Rectal smooth muscle tissue (tissue), 1 donor: Measurements from ENCODE around the gene NLGN1.
A peak's percentile ranks its signal among the peaks of the same experiment; 100 is the strongest.
"Not testable (repeated sequence)": the region's sequence is repeated elsewhere in the genome, so short reads cannot be mapped to it uniquely, and the experiment has no call there.

ENCODE experiments used
- H3K27ac ChIP-seq: one replicate; pipeline ENCODE4 v1.7.0; 2013; ENCODE audit warnings: low read depth, low read length, inconsistent platforms
- H3K27me3 ChIP-seq: one replicate; pipeline ENCODE4 v1.7.0; 2013; ENCODE audit warnings: low read length; ENCODE audit not compliant: control insufficient read depth, insufficient read depth
- H3K36me3 ChIP-seq: one replicate; pipeline ENCODE4 v1.7.0; 2013; ENCODE audit warnings: low read length; ENCODE audit not compliant: control insufficient read depth, insufficient read depth
- H3K4me1 ChIP-seq: one replicate; pipeline ENCODE4 v1.7.0; 2013; ENCODE audit warnings: low read length; ENCODE audit not compliant: control insufficient read depth, insufficient read depth
- H3K4me3 ChIP-seq: one replicate; pipeline ENCODE4 v1.7.0; 2013; ENCODE audit warnings: low read length
- H3K9ac ChIP-seq: one replicate; pipeline ENCODE4 v1.7.0; 2013; ENCODE audit warnings: low read length

Gene NLGN1

DNA sequence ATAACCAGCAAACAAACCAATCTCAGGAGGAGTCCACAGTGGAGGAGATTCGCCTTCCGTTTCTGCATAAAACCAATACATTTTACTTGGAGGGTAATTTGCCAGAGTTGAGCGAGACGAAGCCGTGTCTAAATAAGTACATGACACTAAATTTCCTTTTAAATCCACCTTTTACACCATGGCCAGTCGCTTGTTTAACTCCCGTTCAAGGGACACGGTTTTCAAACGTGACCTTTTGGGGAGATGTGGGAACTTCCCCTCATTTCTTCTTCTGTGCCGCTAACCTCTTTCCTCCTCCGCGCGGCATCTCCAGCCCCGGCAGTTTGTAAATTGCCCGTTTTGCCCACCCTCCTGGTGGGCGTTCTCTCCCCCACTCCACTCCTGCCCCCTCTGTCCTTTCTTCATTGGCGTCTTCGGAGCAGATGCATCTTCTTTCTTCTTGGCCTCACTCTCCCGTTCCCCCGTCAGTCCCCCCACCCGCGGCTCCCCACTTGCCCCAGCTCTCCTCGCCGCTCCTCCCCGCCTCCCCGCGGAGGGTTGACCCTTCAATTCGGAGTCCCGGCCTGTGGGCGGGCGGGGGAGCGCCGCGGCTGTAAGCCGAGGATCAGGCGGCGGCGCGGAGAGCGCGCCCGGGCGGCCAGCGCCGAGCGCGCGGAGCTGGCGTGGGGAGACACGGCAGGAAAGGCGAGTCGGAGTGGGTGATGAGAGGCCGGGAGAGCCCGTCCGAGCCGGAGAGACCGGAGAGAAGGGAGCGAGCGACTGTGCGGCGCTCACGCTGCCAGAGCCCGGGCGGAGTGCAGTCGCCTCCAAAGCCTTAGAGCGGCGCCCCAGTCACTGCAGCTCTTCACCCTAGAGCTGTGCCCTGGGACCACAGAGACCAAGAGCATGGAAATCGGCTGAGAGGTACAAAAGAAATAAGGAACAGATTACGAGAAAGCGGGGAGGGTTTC is at the start of gene NLGN1:
Gene NLGN1, plus strand, starts transcription at position 584 of the 950 bp plus-strand sequence.
- H3K4me1 ChIP-seq, result peaks cover 3% of the 10 kb centered on the region
- peak within 1 kb of the TSS; percentile 78 for H3K27ac ChIP-seq
- H3K9ac ChIP-seq, result peak within 1 kb of the TSS; percentile 29
- H3K4me3 ChIP-seq, result peak within 1 kb of the TSS; percentile 83
- no peaks in the 10 kb centered on the region for H3K27me3 ChIP-seq
- no peaks in the 10 kb centered on the region for H3K36me3 ChIP-seq

DNA sequence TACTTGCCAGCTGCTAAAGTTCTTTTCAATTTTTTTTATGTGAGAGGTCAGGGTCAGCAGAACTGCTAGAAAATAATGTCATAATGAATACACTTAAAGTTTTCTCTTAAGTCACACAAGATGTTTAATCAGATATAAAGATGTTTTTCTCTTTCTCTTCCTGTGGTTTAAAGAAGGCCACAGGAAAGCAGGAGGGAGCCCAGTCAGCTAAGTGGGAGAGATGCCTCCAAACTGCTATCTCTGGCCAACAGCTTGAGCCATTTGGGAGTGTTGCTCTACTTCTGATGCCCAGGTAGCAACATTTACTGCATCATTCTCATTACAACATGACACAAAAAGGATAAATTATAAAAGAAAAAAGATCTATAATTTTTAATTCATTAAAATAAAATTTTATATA is 45.7 kb upstream of the NLGN1 start:
- Histone ChIP-seq H3K9ac (no peak overlapping the region), H3K4me3 (no peak overlapping the region), H3K4me1 (no peaks in the 10 kb centered on the region), H3K36me3 (no peaks in the 10 kb centered on the region), H3K27me3 (no peaks in the 10 kb centered on the region), H3K27ac (no peak overlapping the region)

DNA sequence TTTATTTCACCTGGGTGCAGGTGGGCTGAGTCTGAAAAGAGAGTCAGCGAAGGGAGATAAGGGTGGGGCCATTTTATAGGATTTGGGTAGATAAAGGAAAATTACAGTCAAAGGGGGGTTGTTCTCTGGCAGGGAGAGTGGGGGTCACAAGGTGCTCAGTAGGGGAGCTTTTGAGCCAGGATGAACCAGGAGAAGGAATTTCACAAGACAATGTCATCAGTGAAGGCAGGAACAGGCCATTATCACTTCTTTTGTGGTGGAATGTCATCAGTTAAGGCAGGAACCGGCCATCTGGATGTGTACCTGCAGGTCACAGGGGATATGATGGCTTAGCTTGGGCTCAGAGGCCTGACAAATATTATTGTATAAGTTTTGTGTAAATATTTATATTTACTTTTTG is 44.4 kb upstream of the NLGN1 start:
- not testable (repeated sequence) for H3K9ac ChIP-seq, H3K27me3 ChIP-seq, H3K4me1 ChIP-seq, H3K27ac ChIP-seq, H3K4me3 ChIP-seq, H3K36me3 ChIP-seq

DNA sequence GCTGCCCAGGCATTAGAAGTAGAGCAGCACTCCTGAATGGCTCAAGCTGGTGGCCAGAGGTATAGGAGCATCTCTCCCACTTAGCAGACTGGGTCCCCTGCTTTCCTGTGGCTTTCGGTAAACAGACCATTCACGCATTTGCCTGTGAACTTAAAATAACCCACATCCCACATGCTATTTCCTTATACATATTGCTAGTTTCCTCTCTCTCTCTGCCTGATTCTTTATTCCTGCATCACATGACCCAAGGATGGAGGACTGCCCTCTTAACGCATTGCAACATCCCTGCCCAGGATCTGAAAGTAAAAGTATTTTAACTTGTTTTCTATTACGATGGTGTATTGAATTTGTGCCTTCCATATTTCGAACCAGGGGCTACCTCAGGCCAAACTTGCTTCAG is 43.4 kb upstream of the NLGN1 start:
- H3K36me3 ChIP-seq, result no peaks in the 10 kb centered on the region
- no peaks in the 10 kb centered on the region for H3K27me3 ChIP-seq
- no peak overlapping the region for H3K27ac ChIP-seq
- no peaks in the 10 kb centered on the region for H3K4me1 ChIP-seq
- no peak overlapping the region for H3K4me3 ChIP-seq
- H3K9ac ChIP-seq, result no peak overlapping the region

DNA sequence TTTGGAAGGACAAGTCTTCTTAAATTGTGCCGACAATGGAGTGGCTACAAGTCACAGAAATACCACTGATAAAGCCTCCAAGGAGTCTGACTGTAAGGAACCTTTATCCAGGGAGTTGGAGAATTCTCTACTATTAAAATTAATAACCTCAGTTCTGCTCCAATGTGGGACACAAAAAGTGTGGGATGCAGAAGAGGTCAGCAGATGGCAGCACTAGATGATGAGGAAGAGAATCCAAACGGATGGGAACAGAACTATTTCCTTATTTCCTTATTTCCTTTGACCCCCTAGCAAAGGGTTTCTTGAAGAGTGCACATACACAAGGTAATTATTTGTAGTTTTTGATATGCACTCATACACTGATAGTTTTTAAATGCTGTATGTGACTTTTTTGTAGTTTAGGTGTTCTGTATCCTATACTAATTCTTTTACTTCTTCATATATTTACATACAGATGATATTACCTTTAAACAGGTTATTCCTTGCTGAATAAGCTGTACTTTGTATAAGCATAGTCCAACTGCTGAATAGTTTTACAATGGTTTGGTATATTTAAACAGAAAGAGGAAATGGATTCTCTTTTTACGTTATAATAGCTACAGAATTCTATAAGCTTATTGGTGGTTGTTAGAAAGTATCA is 25.6 kb upstream of the NLGN1 start:
- Histone ChIP-seq H3K9ac (no peak overlapping the region), H3K27me3 (no peaks in the 10 kb centered on the region), H3K4me3 (no peak overlapping the region), H3K4me1 (no peaks in the 10 kb centered on the region), H3K27ac (no peak overlapping the region), H3K36me3 (no peaks in the 10 kb centered on the region)

DNA sequence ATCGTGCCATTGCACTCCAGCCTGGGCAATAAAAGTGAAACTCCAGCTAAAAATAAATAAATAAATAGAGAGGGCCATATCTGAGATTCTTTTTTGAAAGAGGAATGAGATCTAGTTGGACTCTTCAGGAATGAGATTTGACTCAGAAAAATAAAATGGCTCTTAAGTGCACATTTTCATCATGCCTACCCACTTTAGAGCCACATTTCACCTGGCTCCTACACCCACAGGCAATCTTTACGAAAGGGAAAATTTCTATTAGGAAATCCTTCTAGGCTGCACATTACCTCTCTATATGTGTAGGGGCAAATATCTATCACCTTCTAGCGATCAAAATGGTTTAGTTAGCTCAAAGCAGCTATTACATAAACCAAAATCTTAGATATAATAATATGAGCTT is 16.9 kb upstream of the NLGN1 start:
- Histone ChIP-seq H3K4me1 (no peaks in the 10 kb centered on the region), H3K9ac (no peak overlapping the region), H3K4me3 (no peak overlapping the region), H3K27me3 (no peaks in the 10 kb centered on the region), H3K27ac (no peak overlapping the region), H3K36me3 (no peaks in the 10 kb centered on the region)

DNA sequence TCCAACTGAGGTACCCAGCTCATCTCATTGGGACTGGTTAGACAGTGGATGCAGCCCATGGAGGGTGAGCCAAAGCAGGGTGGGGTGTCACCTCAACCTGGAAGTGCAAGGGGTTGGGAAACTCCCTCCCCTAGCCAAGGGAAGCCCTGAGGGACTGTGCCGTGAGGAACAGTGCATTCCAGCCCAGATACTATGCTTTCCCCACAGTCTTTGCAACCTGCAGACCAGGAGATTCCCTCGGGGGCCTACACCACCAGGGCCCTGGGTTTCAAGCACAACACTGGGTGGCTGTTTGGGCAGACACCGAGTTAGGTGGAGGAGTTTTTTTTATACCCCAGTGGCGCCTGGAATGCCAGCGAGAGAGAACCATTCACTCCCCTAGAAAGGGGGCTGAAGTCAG is 15.6 kb upstream of the NLGN1 start:
- not testable (repeated sequence) for H3K9ac ChIP-seq, H3K27ac ChIP-seq, H3K27me3 ChIP-seq, H3K4me1 ChIP-seq, H3K36me3 ChIP-seq, H3K4me3 ChIP-seq

DNA sequence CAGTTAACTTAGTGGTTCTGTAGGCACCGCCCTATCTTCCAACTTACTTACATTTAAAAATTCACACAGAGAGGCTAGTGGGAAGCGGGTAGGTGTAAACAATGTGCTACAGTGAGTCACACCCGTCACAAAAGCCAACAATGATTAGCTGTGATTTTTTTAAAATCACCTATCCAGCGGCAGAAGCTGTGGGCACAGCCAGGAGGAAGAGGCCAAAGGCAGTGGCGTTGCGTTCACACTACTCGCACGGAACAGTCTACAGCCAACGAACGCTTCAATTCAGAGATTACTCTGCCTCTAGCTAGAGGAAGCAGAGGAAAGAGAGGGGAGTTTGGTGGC is 2.5 kb upstream of the NLGN1 start:
- H3K27ac ChIP-seq, result peak overlapping the region; percentile 95
- peak overlapping the region; percentile 61 for H3K9ac ChIP-seq
- peaks cover 3% of the 10 kb centered on the region for H3K4me1 ChIP-seq
- peak overlapping the region; percentile 83 for H3K4me3 ChIP-seq
- H3K27me3 ChIP-seq, result no peaks in the 10 kb centered on the region
- H3K36me3 ChIP-seq, result no peaks in the 10 kb centered on the region

DNA sequence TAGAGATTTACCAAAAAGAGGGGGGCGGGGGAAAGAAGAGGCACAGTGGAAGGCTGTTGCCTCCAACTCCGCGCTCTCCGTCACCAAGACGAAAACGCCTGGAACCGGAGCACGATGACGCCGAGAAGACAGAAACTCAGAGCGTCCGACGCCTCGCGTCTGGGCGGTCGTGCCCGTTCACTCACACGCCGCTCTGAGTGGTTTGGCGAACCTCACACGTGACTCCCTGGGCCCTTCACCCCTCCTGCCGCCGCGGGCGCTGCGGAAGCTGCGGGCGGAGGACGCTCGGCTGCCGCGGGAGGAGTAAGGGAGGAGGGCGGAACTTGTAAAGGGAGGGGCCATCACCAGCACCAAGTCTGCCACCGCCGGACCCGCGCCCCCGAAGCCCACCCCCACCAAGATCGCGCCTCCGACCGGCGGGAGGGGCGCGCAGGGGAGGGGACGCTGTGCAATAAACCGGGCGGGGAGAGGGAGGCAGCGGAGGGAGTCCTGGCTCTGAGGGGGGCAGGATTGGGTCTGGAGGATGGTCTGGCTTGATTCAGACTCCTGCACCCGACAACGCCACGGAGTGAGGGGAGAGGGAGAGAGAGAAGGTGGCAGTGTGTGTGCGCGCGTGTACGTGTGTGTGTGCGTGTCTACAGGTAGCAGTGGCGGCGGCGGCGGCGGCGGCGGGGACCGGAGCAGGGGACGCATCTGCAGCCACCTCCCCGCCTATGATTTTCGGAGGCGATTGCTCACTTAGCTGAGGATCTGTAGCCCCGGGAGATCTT is 1.9 kb upstream of the NLGN1 start:
- H3K27ac ChIP-seq, result peak overlapping the region; percentile 95
- H3K9ac ChIP-seq, result peak overlapping the region; percentile 61
- peaks cover 3% of the 10 kb centered on the region for H3K4me1 ChIP-seq
- H3K27me3 ChIP-seq, result no peaks in the 10 kb centered on the region
- no peaks in the 10 kb centered on the region for H3K36me3 ChIP-seq
- H3K4me3 ChIP-seq, result peak overlapping the region; percentile 83

DNA sequence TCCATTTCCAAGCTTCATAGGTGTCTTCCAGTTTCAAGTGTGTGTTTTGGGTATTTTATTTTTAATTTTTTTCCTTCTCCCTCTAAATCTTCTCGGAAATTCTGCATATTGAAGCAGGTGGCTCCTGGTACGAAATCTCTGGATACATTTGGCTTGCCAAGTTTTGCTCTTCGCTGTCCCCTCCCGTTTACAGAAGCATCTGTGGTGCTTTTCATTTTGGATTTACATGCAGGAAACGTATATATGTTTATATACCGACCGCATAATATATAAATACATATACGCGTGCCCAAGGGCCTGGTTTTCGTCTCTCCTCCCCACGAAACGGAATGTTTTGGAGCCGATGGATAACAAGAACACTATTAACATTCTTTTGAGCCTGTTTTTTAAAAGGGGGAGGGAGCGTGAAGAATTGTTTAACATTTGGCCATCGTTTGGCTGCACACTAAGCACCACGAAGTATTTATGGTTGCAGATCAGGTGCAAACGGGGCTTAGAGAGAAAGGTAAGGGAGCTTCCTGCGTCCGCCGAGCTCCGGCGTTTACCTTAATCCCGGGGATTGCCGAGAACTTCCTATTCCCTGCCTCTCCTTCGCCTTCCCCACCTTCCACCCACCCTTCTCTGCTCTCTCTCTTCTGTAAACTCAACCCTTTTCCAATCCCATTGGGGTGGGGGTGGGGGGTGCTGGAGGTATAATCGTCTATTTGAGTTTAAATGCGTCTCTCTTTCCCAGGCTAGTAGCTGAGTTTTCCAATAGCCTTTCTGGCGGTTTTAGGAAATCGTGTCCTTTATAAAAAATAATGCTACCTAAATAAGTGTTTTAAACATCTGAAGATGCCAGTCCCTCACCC is 1.1 kb upstream of the NLGN1 start:
- Histone ChIP-seq H3K36me3 (no peaks in the 10 kb centered on the region), H3K27ac (peak overlapping the region; percentile 95), H3K4me1 (peaks cover 3% of the 10 kb centered on the region), H3K27me3 (no peaks in the 10 kb centered on the region), H3K4me3 (peak overlapping the region; percentile 83), H3K9ac (no peak overlapping the region)

DNA sequence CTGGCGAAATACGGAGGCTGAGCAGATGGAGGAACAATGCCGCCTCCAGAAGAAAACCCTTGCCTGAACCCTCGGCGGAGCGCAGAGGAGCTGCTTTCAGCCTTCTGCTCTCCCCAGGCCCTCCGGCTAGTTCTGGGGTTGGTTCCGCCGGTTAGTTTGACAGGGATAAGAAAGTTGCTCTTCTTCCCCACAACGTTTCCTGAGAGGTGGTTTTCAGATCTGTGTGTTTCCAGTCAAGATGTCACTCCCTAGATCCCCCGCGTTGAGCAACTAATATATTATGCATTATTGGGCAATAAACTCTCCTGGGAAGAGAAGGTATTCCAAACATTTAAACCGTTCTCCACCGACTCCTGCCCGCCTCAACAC is 551 bp downstream of the NLGN1 start:
- H3K36me3 ChIP-seq, result no peaks in the 10 kb centered on the region
- H3K4me3 ChIP-seq, result peak overlapping the region; percentile 83
- H3K27ac ChIP-seq, result peak overlapping the region; percentile 78
- H3K27me3 ChIP-seq, result no peaks in the 10 kb centered on the region
- peak overlapping the region; percentile 19 for H3K9ac ChIP-seq
- peaks cover 3% of the 10 kb centered on the region for H3K4me1 ChIP-seq

DNA sequence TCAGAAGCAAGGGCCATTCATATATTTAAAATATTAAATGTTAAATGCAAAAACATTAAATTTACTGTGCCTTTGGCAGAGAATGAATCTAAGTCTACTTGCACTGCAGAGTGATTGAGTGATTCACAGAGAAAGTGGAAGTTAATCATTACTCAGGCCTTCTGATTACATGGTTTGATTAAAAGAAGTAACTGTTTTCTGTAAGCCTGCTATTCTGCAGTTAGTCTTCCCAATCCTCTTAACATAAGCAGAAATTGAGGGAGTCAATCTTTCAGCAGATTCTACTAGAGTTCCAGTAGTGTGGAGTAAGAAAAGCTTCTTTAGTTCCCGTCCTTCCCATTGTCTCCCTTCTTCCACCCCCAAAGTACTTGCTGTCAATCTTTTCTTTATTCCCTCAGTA is 1.5 kb downstream of the NLGN1 start:
- Histone ChIP-seq H3K36me3 (no peaks in the 10 kb centered on the region), H3K9ac (no peak overlapping the region), H3K4me1 (peaks cover 3% of the 10 kb centered on the region), H3K4me3 (no peak overlapping the region), H3K27ac (no peak overlapping the region), H3K27me3 (no peaks in the 10 kb centered on the region)
